ENCODE measurements around the gene ABLIM2.

The ABLIM2 gene

DNA sequence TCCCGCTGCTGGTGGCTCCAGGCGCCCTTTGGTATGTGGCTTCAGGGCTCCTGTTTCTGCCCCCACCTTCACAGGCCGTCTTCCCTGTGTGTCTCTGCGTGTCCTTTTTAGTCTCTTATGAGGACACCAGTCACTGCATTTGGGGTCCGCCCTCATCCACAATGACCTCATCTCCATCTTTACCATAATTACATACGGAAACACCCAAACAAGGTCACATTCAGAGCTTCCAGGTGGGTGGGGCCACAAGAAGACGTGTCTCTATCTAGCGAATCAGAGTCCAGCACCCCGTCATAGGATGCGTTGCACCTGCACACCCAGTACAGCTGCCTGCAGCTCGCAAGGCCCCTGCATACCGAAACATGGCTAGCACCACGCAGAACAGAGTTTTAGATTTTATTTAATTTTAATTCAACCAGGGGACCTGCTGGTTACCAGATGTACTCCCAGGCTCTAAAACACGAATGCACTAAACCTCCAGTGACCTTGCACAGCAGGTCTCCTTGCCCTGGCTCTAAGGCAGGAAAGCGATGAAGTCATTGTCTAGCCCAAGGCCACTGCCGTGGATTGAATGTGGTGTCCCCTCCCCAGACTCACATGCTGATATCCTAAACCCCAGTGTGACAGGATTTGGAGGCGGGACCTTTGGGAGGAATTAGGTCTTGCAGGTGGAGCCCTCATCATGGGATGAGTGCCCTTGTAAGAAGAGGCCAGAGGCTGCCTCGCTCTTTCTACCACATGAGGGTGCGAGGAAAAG is 30.3 kb downstream of the ABLIM2 start:
- H3K4me2 ChIP-seq (ENCODE audit: low read depth, low read length, poor library complexity, severe bottlenecking), result no peak overlapping the region
- no peaks in the 10 kb centered on the region for H4K20me1 ChIP-seq (ENCODE audit: low read depth, low read length)

DNA sequence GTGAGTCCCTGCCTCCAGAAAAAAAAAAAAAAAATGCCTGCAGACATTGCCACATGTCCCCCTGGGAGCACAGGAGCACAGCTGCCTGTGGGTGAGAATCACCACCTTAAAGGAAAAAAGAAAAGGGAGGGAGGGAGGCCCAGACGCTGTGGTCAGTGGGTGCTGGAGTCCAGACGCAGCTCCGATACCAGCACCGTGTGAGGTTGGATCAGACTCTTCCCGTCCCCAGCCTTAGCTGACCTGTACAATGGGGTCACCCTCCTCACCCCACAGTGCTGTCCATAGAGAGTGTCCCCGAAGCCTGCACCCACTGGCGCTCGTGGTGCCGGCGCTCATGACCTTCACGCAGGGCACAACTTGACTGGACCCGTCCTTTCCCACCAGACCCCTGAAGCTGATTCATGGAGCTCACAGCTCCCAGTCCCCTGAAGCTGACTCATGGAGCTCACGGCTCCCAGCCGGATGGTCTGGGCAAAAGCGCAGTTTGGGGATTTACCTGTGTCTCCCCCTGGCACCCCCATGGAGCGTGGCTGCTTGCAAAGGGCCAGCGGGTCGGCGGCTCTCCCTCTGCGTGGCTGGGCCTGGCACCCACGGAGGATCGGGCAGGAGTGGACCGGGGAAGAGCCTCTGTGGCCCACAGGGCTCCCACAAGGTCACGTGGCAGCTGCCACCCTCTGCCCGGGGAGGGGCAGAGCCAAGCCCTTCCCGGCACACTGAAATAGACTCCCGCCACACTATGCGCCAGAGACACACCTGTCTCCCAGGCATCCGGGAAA is 31.4 kb downstream of the ABLIM2 start:
- no peaks in the 10 kb centered on the region for H3F3A ChIP-seq (ENCODE audit: insufficient read depth)
- H4K20me1 ChIP-seq (ENCODE audit: low read depth, low read length), result no peaks in the 10 kb centered on the region
- H3K9ac ChIP-seq (ENCODE audit: low read length), result no peak overlapping the region
- H3K4me2 ChIP-seq (ENCODE audit: low read depth, low read length, poor library complexity, severe bottlenecking), result no peak overlapping the region
- no peak overlapping the region for H3K27ac ChIP-seq (ENCODE audit: low read depth, low read length)
- H3K79me2 ChIP-seq (ENCODE audit: insufficient read depth, low read length), result no peaks in the 10 kb centered on the region
- no peak overlapping the region for H3K4me3 ChIP-seq (ENCODE audit: insufficient read depth, low read length, poor library complexity, severe bottlenecking)
- TF ChIP-seq, protein P1, sequence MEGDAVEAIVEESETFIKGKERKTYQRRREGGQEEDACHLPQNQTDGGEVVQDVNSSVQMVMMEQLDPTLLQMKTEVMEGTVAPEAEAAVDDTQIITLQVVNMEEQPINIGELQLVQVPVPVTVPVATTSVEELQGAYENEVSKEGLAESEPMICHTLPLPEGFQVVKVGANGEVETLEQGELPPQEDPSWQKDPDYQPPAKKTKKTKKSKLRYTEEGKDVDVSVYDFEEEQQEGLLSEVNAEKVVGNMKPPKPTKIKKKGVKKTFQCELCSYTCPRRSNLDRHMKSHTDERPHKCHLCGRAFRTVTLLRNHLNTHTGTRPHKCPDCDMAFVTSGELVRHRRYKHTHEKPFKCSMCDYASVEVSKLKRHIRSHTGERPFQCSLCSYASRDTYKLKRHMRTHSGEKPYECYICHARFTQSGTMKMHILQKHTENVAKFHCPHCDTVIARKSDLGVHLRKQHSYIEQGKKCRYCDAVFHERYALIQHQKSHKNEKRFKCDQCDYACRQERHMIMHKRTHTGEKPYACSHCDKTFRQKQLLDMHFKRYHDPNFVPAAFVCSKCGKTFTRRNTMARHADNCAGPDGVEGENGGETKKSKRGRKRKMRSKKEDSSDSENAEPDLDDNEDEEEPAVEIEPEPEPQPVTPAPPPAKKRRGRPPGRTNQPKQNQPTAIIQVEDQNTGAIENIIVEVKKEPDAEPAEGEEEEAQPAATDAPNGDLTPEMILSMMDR (IDR thresholded peaks at IDR 0.05; ENCODE audit: insufficient read depth, low read length, poor library complexity, severe bottlenecking), result no peak
- no peak for TF ChIP-seq EZH2phosphoT487 (conservative IDR thresholded peaks at IDR 0.05; ENCODE audit: low read length)
- no peaks in the 10 kb centered on the region for H3K27me3 ChIP-seq (ENCODE audit: low read length)
- H2AFZ ChIP-seq (ENCODE audit: low read depth, low read length, severe bottlenecking), result no peak overlapping the region
- no peaks in the 10 kb centered on the region for H3K9me3 ChIP-seq (ENCODE audit: insufficient read depth, low read length)
- no peaks in the 10 kb centered on the region for H3K9me2 ChIP-seq (replicated peaks; ENCODE audit: insufficient read depth, low read length)
- H3K36me3 ChIP-seq (ENCODE audit: low read length), result no peaks in the 10 kb centered on the region

More for the DNA sequence above, 30.3 kb downstream of the ABLIM2 start:
- H3K9me3 ChIP-seq (ENCODE audit: insufficient read depth, low read length), result no peaks in the 10 kb centered on the region
- no peaks in the 10 kb centered on the region for H3K27me3 ChIP-seq (ENCODE audit: low read length)
- no peaks in the 10 kb centered on the region for H3K9me2 ChIP-seq (replicated peaks; ENCODE audit: insufficient read depth, low read length)
- no peak overlapping the region for H3K27ac ChIP-seq (ENCODE audit: low read depth, low read length)
- no peaks in the 10 kb centered on the region for H3K36me3 ChIP-seq (ENCODE audit: low read length)
- H3K4me3 ChIP-seq (ENCODE audit: insufficient read depth, low read length, poor library complexity, severe bottlenecking), result no peak overlapping the region
- no peaks in the 10 kb centered on the region for H3K79me2 ChIP-seq (ENCODE audit: insufficient read depth, low read length)
- H3F3A ChIP-seq (ENCODE audit: insufficient read depth), result no peaks in the 10 kb centered on the region
- no peak for TF ChIP-seq EZH2phosphoT487 (conservative IDR thresholded peaks at IDR 0.05; ENCODE audit: low read length)
- TF ChIP-seq, protein P1 (IDR thresholded peaks at IDR 0.05; ENCODE audit: insufficient read depth, low read length, poor library complexity, severe bottlenecking), result no peak
- no peak overlapping the region for H3K9ac ChIP-seq (ENCODE audit: low read length)
- no peak overlapping the region for H2AFZ ChIP-seq (ENCODE audit: low read depth, low read length, severe bottlenecking)

DNA sequence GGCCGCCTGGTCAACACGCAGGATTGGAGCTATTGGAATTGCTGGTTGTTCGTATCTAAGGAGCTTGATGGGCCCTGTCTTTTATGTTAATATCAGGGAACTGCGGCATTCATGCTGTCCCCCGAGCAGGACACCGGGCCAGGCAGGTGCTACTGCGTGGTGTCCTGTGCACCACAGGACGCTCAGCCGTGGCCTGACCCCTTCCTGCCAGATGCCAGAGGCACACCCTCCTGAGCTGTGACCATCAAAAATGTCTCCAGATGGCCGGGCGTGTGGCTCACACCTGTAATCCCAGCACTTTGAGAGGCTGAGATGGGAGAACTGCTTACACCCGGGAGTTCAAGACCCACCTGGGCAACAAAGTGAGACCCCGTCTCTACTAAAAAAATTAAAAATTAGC is 32.1 kb downstream of the ABLIM2 start:
- Histone ChIP-seq H3K4me2 (ENCODE audit: low read depth, low read length, poor library complexity, severe bottlenecking) (no peak overlapping the region), H2AFZ (ENCODE audit: low read depth, low read length, severe bottlenecking) (no peak overlapping the region), H3K27ac (ENCODE audit: low read depth, low read length) (no peak overlapping the region), H3K4me3 (ENCODE audit: insufficient read depth, low read length, poor library complexity, severe bottlenecking) (no peak overlapping the region), H3K79me2 (ENCODE audit: insufficient read depth, low read length) (no peaks in the 10 kb centered on the region), H3K9ac (ENCODE audit: low read length) (no peak overlapping the region), H3F3A (ENCODE audit: insufficient read depth) (no peaks in the 10 kb centered on the region), H3K9me2 (replicated peaks; ENCODE audit: insufficient read depth, low read length) (no peaks in the 10 kb centered on the region), H3K27me3 (ENCODE audit: low read length) (no peaks in the 10 kb centered on the region), H3K36me3 (ENCODE audit: low read length) (no peaks in the 10 kb centered on the region), H4K20me1 (ENCODE audit: low read depth, low read length) (no peaks in the 10 kb centered on the region), H3K9me3 (ENCODE audit: insufficient read depth, low read length) (no peaks in the 10 kb centered on the region)
- TF ChIP-seq EZH2phosphoT487 (conservative IDR thresholded peaks at IDR 0.05; ENCODE audit: low read length), result no peak
- TF ChIP-seq, protein P1 (IDR thresholded peaks at IDR 0.05; ENCODE audit: insufficient read depth, low read length, poor library complexity, severe bottlenecking), result no peak
